Mesendoderm (in vitro differentiated cells): ENCODE measurements around the gene ZGLP1.

ENCODE experiments used
- DNase-seq: peaks from one replicate; pipeline ENCODE4 v3.0.0; 2013
- H2AK5ac ChIP-seq: 2 replicates; pipeline ENCODE4 v1.6.1; 2013; ENCODE audit warnings: low read length, inconsistent platforms
- H2BK120ac ChIP-seq: 2 replicates; pipeline ENCODE4 v1.6.1; 2013; ENCODE audit warnings: low read depth, mild to moderate bottlenecking, low read length, moderate library complexity, mixed read lengths
- H2BK15ac ChIP-seq: replicated peaks from 2 replicates; pipeline ENCODE4 v1.6.1; 2013; ENCODE audit warnings: low read depth, mild to moderate bottlenecking, moderate library complexity
- H2BK5ac ChIP-seq: 2 replicates; pipeline ENCODE4 v1.6.1; 2013; ENCODE audit warnings: low read length, inconsistent platforms
- H3K18ac ChIP-seq: 2 replicates; pipeline ENCODE4 v1.6.1; 2013; ENCODE audit warnings: mild to moderate bottlenecking, low read length, mixed read lengths
- H3K23ac ChIP-seq: one replicate; pipeline ENCODE4 v1.6.1; 2013; ENCODE audit warnings: low read length
- H3K27ac ChIP-seq: 2 replicates; pipeline ENCODE4 v1.5.1; 2013; ENCODE audit warnings: low read depth, mild to moderate bottlenecking, inconsistent platforms, low read length, moderate library complexity
- H3K27me3 ChIP-seq: 2 replicates; pipeline ENCODE4 v1.6.1; 2013; ENCODE audit warnings: low read length, control low read depth, mild to moderate bottlenecking, inconsistent platforms; ENCODE audit not compliant: insufficient read depth, poor library complexity
- H3K36me3 ChIP-seq: 2 replicates; pipeline ENCODE4 v1.6.1; 2013; ENCODE audit warnings: low read length, inconsistent platforms; ENCODE audit not compliant: control insufficient read depth, insufficient read depth
- H3K4ac ChIP-seq: one replicate; pipeline ENCODE4 v1.6.1; 2013; ENCODE audit warnings: low read depth, mild to moderate bottlenecking, low read length, moderate library complexity
- H3K4me1 ChIP-seq: 2 replicates; pipeline ENCODE4 v1.6.1; 2013; ENCODE audit warnings: low read depth, low read length, inconsistent platforms; ENCODE audit not compliant: control insufficient read depth
- H3K4me2 ChIP-seq: 2 replicates; pipeline ENCODE4 v1.6.1; 2013; ENCODE audit warnings: low read length
- H3K4me3 ChIP-seq: 2 replicates; pipeline ENCODE4 v1.5.1; 2013; ENCODE audit warnings: mild to moderate bottlenecking, low read length
- H3K56ac ChIP-seq: one replicate; pipeline ENCODE4 v1.6.1; 2013; ENCODE audit warnings: low read length
- H3K79me1 ChIP-seq: 2 replicates; pipeline ENCODE4 v1.6.1; 2013; ENCODE audit warnings: low read length, inconsistent platforms
- H3K79me2 ChIP-seq: 2 replicates; pipeline ENCODE4 v1.6.1; 2013; ENCODE audit warnings: mild to moderate bottlenecking, low read length; ENCODE audit not compliant: control insufficient read depth, insufficient read depth
- H3K9ac ChIP-seq: 2 replicates; pipeline ENCODE4 v1.6.1; 2013; ENCODE audit warnings: low read length, inconsistent platforms
- H4K5ac ChIP-seq: one replicate; pipeline ENCODE4 v1.6.1; 2013; ENCODE audit warnings: low read length
- H4K8ac ChIP-seq: one replicate; pipeline ENCODE4 v1.6.1; 2013; ENCODE audit warnings: low read depth, mild to moderate bottlenecking, control low read depth, low read length, moderate library complexity
- WGBS: extraction: QIAGEN DNeasy Blood & Tissue Kit; methylation state at CpG from one replicate; pipeline ENCODE4 v1.1.7; 2013; ENCODE audit warnings: low lambda C conversion rate, missing lambda C conversion rate; ENCODE audit not compliant: insufficient coverage; ENCODE audit errors: extremely low coverage; 5-methylcytosine and 5-hydroxymethylcytosine counted together

The ZGLP1 gene

DNA sequence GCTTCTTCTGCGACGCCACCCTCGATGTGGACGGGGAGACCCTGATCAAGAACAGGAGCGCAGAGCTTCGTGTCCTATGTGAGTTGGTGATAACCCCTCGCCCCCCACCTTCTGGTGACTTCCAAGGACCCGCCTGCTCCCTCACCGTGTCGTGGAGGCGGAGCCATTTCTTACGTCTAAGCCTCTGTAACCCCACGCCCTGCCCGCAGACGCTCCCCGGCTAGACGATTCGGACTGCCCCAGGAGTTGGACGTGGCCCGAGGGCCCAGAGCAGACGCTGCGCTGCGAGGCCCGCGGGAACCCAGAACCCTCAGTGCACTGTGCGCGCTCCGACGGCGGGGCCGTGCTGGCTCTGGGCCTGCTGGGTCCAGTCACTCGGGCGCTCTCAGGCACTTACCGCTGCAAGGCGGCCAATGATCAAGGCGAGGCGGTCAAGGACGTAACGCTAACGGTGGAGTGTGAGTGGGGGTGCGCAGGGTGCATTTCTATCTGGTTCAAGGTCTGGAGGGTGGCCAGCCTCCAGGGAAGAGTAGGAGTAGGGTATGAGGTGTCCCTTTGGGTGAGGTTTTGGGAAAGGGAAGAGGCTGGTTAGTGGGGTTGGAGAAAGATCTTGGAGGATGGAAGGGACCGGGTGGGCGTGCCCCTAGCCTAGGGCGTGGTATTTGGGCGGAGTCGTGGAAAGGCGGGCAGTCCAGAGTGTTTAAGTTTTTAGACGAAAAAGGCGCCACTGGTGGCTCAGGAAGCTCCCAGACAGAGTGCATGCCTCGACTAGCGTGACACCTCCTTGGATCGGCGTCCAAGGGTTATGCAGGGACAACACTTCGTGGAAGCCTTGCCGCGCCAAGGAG, 16.6 kb downstream of the ZGLP1 start:
- DNase-seq, result peak; percentile 44
- no peaks in the 10 kb centered on the region for H3K79me1 ChIP-seq
- H2BK120ac ChIP-seq, result no peak overlapping the region
- peak overlapping the region; percentile 34 for H3K56ac ChIP-seq
- H3K4me1 ChIP-seq, result peaks cover 5% of the 10 kb centered on the region
- H4K5ac ChIP-seq, result no peak overlapping the region
- no peaks in the 10 kb centered on the region for H3K79me2 ChIP-seq
- H2AK5ac ChIP-seq, result no peak overlapping the region
- no peak overlapping the region for H2BK5ac ChIP-seq
- no CpG with 5 or more reads among the region's 56 CpGs for WGBS
- H3K18ac ChIP-seq, result no peak overlapping the region
- H3K4ac ChIP-seq, result no peak overlapping the region
- H3K27me3 ChIP-seq, result peaks cover 46% of the 10 kb centered on the region
- peak overlapping the region; percentile 5 for H3K9ac ChIP-seq
- H3K4me2 ChIP-seq, result peak overlapping the region; percentile 61
- no peak overlapping the region for H2BK15ac ChIP-seq
- no peak overlapping the region for H3K23ac ChIP-seq
- no peak overlapping the region for H3K27ac ChIP-seq
- H4K8ac ChIP-seq, result no peak overlapping the region
- no peaks in the 10 kb centered on the region for H3K36me3 ChIP-seq
- H3K4me3 ChIP-seq, result no peak overlapping the region

DNA sequence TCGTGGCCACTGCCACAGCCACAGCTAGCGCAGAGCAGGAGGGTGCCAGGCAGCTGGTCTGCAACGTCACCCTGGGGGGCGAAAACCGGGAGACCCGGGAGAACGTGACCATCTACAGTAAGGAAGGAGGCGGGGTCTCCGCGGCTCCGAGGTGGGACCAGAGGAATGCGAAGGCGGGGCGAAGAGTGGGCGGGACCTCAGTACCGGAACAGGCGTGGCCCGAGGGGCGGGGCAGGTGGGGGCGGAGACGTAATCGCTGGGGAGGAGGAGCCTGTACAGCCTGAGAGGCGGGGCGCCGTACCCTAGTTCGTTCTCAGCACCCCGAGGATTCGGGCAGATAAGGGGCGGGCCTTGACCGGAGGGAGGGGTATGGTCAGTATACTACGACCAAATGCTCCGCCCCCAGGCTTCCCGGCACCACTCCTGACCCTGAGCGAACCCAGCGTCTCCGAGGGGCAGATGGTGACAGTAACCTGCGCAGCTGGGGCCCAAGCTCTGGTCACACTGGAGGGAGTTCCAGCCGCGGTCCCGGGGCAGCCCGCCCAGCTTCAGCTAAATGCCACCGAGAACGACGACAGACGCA, 17.3 kb downstream of the ZGLP1 start:
- H3K4ac ChIP-seq, result no peak overlapping the region
- no peak overlapping the region for H3K27ac ChIP-seq
- no peak overlapping the region for H3K18ac ChIP-seq
- H2BK15ac ChIP-seq, result no peak overlapping the region
- H3K79me2 ChIP-seq, result no peaks in the 10 kb centered on the region
- H2AK5ac ChIP-seq, result no peak overlapping the region
- no peaks in the 10 kb centered on the region for H3K79me1 ChIP-seq
- H3K9ac ChIP-seq, result peak overlapping the region; percentile 5
- H3K4me2 ChIP-seq, result peak overlapping the region; percentile 61
- H3K56ac ChIP-seq, result peak overlapping the region; percentile 34
- no peak overlapping the region for H3K4me3 ChIP-seq
- no peak overlapping the region for H2BK120ac ChIP-seq
- WGBS, result no CpG with 5 or more reads among the region's 45 CpGs
- H2BK5ac ChIP-seq, result no peak overlapping the region
- DNase-seq, result peak; percentile 89
- peaks cover 53% of the 10 kb centered on the region for H3K27me3 ChIP-seq
- no peaks in the 10 kb centered on the region for H3K36me3 ChIP-seq
- H3K23ac ChIP-seq, result no peak overlapping the region
- H4K8ac ChIP-seq, result no peak overlapping the region
- H4K5ac ChIP-seq, result no peak overlapping the region
- peaks cover 5% of the 10 kb centered on the region for H3K4me1 ChIP-seq

DNA sequence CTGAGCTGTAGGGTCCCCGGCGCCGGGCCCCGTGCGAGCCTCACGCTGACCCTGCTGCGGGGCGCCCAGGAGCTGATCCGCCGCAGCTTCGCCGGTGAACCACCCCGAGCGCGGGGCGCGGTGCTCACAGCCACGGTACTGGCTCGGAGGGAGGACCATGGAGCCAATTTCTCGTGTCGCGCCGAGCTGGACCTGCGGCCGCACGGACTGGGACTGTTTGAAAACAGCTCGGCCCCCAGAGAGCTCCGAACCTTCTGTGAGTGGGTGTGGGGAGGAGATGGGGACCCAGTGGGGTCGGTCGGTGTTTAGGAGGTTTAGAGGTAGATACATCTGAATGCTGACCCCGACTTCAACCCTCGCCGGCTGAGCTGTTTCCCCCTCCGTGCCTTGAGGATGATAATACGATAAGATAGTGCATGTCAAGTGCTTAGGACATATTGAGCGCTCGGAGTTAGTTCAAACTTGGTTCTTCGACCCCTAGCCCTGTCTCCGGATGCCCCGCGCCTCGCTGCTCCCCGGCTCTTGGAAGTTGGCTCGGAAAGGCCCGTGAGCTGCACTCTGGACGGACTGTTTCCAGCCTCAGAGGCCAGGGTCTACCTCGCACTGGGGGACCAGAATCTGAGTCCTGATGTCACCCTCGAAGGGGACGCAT, 17.9 kb downstream of the ZGLP1 start:
- Histone ChIP-seq H3K9ac (peak overlapping the region; percentile 43), H2AK5ac (no peak overlapping the region), H2BK120ac (no peak overlapping the region), H4K8ac (no peak overlapping the region), H3K27ac (no peak overlapping the region), H3K27me3 (peaks cover 52% of the 10 kb centered on the region), H2BK5ac (no peak overlapping the region), H3K18ac (no peak overlapping the region), H3K79me2 (no peaks in the 10 kb centered on the region), H3K4me2 (peak overlapping the region; percentile 59), H3K36me3 (no peaks in the 10 kb centered on the region), H3K4me1 (peaks cover 5% of the 10 kb centered on the region), H3K4ac (no peak overlapping the region), H3K56ac (peak overlapping the region; percentile 64), H2BK15ac (no peak overlapping the region), H3K79me1 (no peaks in the 10 kb centered on the region), H3K23ac (no peak overlapping the region), H3K4me3 (no peak overlapping the region), H4K5ac (no peak overlapping the region)
- WGBS, result no CpG with 5 or more reads among the region's 49 CpGs
- no peak for DNase-seq

DNA sequence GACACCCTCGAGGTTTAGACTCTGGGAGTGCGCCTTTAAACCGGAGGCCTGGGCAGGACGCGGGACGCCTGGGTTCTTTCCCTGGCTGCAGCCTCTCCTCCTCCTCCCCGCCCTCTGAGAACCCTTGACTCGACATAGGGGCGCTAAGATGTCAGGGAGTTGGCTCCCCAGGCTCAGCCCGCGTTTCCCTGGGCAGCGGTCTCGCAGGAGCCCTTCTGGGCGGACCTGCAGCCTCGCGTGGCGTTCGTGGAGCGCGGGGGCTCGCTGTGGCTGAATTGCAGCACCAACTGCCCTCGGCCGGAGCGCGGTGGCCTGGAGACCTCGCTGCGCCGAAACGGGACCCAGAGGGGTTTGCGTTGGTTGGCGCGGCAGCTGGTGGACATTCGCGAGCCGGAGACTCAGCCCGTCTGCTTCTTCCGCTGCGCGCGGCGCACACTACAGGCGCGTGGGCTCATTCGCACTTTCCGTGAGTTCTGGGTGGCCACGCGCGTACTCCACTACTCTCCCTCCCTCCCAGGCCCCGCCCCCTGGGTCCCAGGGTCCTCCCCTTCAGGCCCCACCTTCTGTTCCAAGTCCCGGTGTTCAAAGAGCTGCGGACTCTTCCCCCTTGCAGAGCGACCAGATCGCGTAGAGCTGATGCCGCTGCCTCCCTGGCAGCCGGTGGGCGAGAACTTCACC, 18.6 kb downstream of the ZGLP1 start:
- H3K79me1 ChIP-seq, result no peaks in the 10 kb centered on the region
- H2AK5ac ChIP-seq, result no peak overlapping the region
- H3K4me1 ChIP-seq, result peaks cover 5% of the 10 kb centered on the region
- no peak overlapping the region for H2BK120ac ChIP-seq
- peak overlapping the region; percentile 32 for H3K9ac ChIP-seq
- H3K36me3 ChIP-seq, result no peaks in the 10 kb centered on the region
- no peak overlapping the region for H4K5ac ChIP-seq
- no peak overlapping the region for H3K4me3 ChIP-seq
- no peak overlapping the region for H4K8ac ChIP-seq
- DNase-seq, result peak; percentile 60
- H3K18ac ChIP-seq, result no peak overlapping the region
- WGBS, result no CpG with 5 or more reads among the region's 57 CpGs
- H3K27me3 ChIP-seq, result peaks cover 48% of the 10 kb centered on the region
- peak overlapping the region; percentile 66 for H3K23ac ChIP-seq
- H3K4me2 ChIP-seq, result peak overlapping the region; percentile 59
- no peaks in the 10 kb centered on the region for H3K79me2 ChIP-seq
- H3K56ac ChIP-seq, result peak overlapping the region; percentile 64
- no peak overlapping the region for H2BK5ac ChIP-seq
- H2BK15ac ChIP-seq, result no peak overlapping the region
- no peak overlapping the region for H3K4ac ChIP-seq
- H3K27ac ChIP-seq, result no peak overlapping the region

DNA sequence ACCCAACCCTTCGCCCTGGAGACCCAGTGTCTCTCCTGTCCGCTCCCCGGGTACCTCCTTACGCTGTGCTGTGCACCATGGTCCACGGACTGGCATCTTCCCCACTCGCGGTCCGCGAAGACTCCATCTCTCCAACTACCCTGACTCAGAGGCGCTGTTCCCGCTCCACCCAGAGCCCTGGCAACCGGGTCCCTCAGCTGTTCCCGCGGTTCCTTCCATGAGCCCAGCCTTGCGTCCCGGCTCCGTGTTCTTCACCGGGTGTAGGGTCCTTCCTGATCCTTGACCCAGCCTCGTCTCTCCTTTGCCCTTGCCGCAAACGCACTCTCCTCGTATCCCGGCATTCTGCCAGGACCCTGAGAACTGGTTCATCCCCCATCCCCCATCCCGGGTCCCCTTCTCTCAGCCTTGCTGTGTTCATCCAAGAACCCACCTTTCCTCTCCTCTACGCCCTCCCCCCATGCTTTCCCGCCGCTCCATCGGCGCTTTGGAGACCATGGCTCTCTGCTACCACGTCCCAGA, 19.2 kb downstream of the ZGLP1 start:
- Histone ChIP-seq H3K4me1 (peaks cover 5% of the 10 kb centered on the region), H3K27me3 (peaks cover 43% of the 10 kb centered on the region), H3K56ac (peak overlapping the region; percentile 5), H4K8ac (no peak overlapping the region), H3K23ac (peak overlapping the region; percentile 66), H3K27ac (no peak overlapping the region), H3K4me2 (peak overlapping the region; percentile 59), H3K18ac (no peak overlapping the region), H2AK5ac (no peak overlapping the region), H2BK5ac (no peak overlapping the region), H2BK120ac (no peak overlapping the region), H3K9ac (peak overlapping the region; percentile 36), H3K4ac (no peak overlapping the region), H3K79me2 (no peaks in the 10 kb centered on the region), H3K4me3 (no peak overlapping the region), H3K36me3 (no peaks in the 10 kb centered on the region), H4K5ac (no peak overlapping the region), H3K79me1 (no peaks in the 10 kb centered on the region), H2BK15ac (no peak overlapping the region)
- WGBS, result no CpG with 5 or more reads among the region's 30 CpGs
- DNase-seq, result peak; percentile 21
